ENCODE data around the gene SYT2.
A peak's percentile ranks its signal among the peaks of the same experiment; 100 is the strongest.

The SYT2 gene

DNA sequence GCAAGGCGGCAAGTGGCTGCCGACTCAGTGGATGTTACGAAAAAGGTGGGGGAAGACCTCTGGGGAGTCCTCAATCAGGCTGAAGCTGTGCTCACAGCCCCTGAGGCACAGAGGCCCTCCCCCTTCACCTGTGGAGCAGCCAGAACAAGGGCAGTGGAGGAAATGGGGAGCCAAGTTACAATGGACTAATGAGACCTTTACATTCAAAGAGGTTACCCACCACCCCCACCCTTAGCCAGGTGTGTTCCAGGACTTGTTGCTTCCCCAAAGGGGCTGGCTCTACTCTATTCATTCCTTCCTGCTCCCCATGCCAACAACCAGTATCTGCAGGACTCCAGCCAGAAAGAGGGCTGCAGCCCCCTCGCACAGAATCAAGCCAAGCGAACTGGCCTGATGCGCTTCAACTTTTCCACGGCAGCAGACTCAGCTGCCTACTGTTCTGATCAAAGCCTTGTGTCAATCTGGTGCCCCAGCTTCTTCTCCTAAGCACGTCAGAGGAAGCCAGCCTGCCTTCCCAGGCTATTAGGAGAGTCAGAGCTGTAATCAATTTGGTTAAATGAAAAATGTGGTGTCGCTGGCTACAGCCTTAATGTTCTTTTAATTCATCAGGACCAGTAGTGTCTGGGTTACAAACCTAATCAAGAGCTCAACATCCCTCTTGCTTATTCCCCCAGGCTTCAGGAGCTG, 1.8 kb upstream of the SYT2 start:
- Histone ChIP-seq H3K27ac (no peak overlapping the region), H3K4me3 (no peak overlapping the region), H3K4me1 (peaks cover 0 to 22% (median 16%) of the 10 kb centered on the region in 4 donors), H3K9me3 (no peaks in the 10 kb centered on the region), H3K27me3 (peaks cover 0 to 48% of the 10 kb centered on the region in 2 donors), H3K36me3 (no peaks in the 10 kb centered on the region)
- intact Hi-C loops (cut with DNase I; ENCODE audit: low total_unique reads), result loop anchor here (10.0 kb wide), 2 partner anchors 367 to 527 kb away; partner anchors contain the start of genes PPP1R12B and UBE2T
- TF ChIP-seq, protein P1, sequence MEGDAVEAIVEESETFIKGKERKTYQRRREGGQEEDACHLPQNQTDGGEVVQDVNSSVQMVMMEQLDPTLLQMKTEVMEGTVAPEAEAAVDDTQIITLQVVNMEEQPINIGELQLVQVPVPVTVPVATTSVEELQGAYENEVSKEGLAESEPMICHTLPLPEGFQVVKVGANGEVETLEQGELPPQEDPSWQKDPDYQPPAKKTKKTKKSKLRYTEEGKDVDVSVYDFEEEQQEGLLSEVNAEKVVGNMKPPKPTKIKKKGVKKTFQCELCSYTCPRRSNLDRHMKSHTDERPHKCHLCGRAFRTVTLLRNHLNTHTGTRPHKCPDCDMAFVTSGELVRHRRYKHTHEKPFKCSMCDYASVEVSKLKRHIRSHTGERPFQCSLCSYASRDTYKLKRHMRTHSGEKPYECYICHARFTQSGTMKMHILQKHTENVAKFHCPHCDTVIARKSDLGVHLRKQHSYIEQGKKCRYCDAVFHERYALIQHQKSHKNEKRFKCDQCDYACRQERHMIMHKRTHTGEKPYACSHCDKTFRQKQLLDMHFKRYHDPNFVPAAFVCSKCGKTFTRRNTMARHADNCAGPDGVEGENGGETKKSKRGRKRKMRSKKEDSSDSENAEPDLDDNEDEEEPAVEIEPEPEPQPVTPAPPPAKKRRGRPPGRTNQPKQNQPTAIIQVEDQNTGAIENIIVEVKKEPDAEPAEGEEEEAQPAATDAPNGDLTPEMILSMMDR (IDR thresholded peaks at IDR 0.05), result no peak
- no peak for DNase-seq

DNA sequence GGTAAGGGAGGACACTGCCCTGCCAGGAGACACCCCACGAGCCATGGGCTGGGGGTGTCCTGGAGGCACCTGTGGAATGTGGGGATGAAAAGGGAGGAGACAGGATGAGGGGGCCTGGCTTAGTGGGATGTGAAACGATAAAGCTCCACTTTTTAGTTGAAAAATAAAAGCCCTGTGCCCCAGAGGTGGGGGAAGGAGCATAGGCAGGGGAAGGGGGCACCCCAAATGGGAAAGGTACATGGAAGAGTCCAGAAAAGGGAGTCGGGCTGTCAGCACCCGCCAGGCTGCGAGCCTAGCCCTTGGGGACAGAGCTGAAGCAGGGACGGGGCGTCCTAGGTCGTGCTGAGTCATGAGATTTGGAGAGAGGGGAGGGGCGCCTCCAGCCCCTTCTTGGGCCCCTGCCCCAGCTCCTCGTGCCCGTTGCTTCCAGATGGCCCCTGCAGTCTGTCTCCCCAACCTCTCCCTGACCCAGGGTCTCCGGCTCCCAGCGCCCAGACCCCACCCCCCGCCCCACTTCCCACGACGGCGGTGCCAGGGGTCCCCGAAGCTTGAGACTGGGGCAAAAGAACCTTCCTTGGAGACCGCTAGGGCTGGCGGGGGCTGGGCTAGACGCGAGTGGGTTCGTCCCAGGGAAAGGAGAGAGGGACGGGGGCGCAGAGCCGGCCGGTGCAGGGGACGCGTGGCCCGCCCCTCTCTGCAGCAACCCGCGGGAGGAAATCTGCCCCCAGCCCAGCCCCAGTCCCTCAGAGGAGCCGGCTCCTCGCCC, 795 bp downstream of the SYT2 start:
- peak overlapping the region in 1 of 2 donors; percentile 42 for H3K4me3 ChIP-seq
- H3K27me3 ChIP-seq, result peaks cover 0 to 72% of the 10 kb centered on the region in 2 donors
- peaks cover 0 to 22% (median 16%) of the 10 kb centered on the region in 4 donors for H3K4me1 ChIP-seq
- no peaks in the 10 kb centered on the region for H3K9me3 ChIP-seq
- TF ChIP-seq, protein P1 (IDR thresholded peaks at IDR 0.05), result no peak
- intact Hi-C loops (cut with DNase I; ENCODE audit: low total_unique reads), result loop anchor here (10.0 kb wide), 2 partner anchors 365 to 525 kb away; partner anchors contain the start of genes PPP1R12B and UBE2T
- no peak overlapping the region for H3K27ac ChIP-seq
- DNase-seq, result no peak
- no peaks in the 10 kb centered on the region for H3K36me3 ChIP-seq

DNA sequence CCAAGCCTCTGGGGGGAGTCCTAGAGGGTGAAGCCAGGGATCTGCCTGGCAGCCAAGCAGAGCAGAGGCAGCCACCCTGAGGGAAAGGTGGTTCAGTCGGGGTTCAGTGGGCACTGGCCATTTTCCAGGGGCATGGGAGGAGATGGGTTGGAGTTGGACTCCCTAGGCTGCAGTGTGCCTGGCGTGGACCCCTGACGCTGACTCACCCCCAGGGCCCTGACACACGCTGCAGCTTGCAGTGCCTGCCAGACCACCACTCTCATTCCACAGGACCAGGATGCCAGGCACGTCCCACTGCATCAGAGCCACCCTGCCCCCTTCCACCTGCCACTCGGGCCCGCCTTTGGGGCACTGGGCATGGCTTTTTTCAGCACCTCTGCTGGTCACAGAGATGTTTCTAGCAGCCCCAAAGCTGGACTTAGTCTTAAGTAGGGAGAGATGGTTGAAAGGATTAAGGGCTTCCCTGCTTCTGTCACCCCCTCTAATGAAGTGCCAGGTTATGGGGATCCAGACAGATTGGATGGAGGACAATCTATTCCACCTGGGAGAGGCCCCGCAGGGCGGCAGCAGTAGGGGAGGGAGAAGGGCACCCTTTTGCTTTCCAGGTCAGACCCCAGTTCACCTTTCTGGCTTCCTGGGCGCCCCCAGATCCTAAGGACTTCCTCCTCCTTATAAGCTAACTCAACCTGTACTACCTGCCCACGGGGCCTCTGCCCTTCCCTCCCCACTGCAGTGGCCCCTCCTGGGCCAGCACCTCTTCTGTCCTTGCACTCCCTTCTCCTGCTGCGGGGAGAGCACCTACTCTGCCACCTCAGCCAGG, 1.6 kb downstream of the SYT2 start:
- Histone ChIP-seq H3K4me3 (no peak overlapping the region), H3K9me3 (no peaks in the 10 kb centered on the region), H3K4me1 (peaks cover 0 to 22% (median 16%) of the 10 kb centered on the region in 4 donors), H3K36me3 (no peaks in the 10 kb centered on the region), H3K27me3 (peaks cover 0 to 80% of the 10 kb centered on the region in 2 donors), H3K27ac (no peak overlapping the region)
- TF ChIP-seq, protein P1 (IDR thresholded peaks at IDR 0.05), result no peak
- intact Hi-C loops (cut with DNase I; ENCODE audit: low total_unique reads), result no loop called here
- DNase-seq, result no peak

DNA sequence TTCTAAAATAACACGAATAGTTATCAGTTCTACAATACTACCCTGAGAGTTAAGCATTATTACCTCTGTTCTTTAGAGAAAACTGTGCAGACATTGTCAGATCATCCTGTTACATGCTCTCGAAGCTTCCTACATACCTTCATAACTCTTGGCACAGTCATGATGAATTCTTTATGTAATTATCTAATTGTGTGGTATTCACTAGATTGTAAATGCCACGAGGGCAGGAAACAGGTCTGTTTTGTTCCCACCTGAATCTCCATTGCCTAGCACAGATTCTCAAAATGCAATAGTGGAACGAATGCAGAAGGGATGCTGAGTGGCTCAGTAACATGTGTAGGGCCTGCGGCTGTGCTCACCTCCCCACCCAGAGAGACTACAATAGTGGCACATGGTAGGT, 3.4 kb downstream of the SYT2 start:
- intact Hi-C loops (cut with DNase I; ENCODE audit: low total_unique reads), result no loop called here
- Histone ChIP-seq H3K36me3 (no peaks in the 10 kb centered on the region), H3K27ac (no peak overlapping the region), H3K4me3 (no peak overlapping the region), H3K9me3 (no peaks in the 10 kb centered on the region), H3K4me1 (peaks cover 0 to 22% (median 16%) of the 10 kb centered on the region in 4 donors), H3K27me3 (peaks cover 0 to 98% of the 10 kb centered on the region in 2 donors)
- TF ChIP-seq, protein P1 (IDR thresholded peaks at IDR 0.05), result no peak
- no peak for DNase-seq

DNA sequence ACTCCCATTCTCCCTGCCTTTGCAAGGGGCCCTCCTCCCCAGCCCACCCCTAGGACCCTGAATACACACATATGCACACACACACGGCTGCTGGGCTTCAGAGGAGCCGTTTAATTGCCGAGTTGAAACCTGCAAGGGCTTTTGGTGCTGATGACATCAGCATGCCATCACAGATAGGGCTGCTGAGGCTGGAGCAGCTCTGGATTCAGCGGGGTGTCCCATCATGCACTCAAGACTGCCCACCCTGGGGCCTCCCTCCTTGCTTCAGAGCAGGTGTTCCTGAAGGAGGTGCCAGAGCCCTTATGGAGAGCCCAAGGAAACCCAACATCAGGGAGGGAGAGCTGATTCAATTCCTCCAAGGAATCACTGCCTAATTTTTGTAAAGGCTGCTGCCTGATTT, 5.7 kb downstream of the SYT2 start:
- H3K4me1 ChIP-seq, result peaks cover 0 to 7% (median 6%) of the 10 kb centered on the region in 4 donors
- H3K9me3 ChIP-seq, result no peaks in the 10 kb centered on the region
- intact Hi-C loops (cut with DNase I; ENCODE audit: low total_unique reads), result no loop called here
- DNase-seq, result no peak
- H3K4me3 ChIP-seq, result no peak overlapping the region
- H3K27ac ChIP-seq, result no peak overlapping the region
- H3K36me3 ChIP-seq, result no peaks in the 10 kb centered on the region
- H3K27me3 ChIP-seq, result peaks cover 0 to 83% of the 10 kb centered on the region in 2 donors
- TF ChIP-seq, protein P1 (IDR thresholded peaks at IDR 0.05), result no peak
